ENCODE measurements around the gene PSMD5.
A peak's percentile ranks its signal among the peaks of the same experiment; 100 is the strongest.

Gene PSMD5

GRCh38 chr9:120855827-120856670 lies 13.3 kb upstream of the PSMD5 start:
- no peak for DNase-seq (ENCODE audit: low read depth in 3 of 3)

- no peak for DNase-seq (ENCODE audit: low read depth in 3 of 3)
These were observed 12.0 kb upstream of the PSMD5 start for GRCh38 chr9:120854596-120855327.

GRCh38 chr9:120853198-120853597 lies 10.5 kb upstream of the PSMD5 start:
- no peak for DNase-seq (ENCODE audit: low read depth in 3 of 3)

- no peak for DNase-seq (ENCODE audit: low read depth in 3 of 3)
These were observed 9.7 kb upstream of the PSMD5 start for GRCh38 chr9:120852240-120853010.

GRCh38 chr9:120851449-120851848 lies 8.7 kb upstream of the PSMD5 start:
- DNase-seq (ENCODE audit: low read depth in 3 of 3), result no peak

GRCh38 chr9:120850315-120850714 lies 7.6 kb upstream of the PSMD5 start:
- DNase-seq (ENCODE audit: low read depth in 3 of 3), result no peak

- no peak for DNase-seq (ENCODE audit: low read depth in 3 of 3)
These were observed 4.2 kb upstream of the PSMD5 start for GRCh38 chr9:120846906-120847305.

GRCh38 chr9:120846251-120846889 lies 3.6 kb upstream of the PSMD5 start:
- DNase-seq (ENCODE audit: low read depth in 3 of 3), result no peak

GRCh38 chr9:120845255-120845654 lies 2.5 kb upstream of the PSMD5 start:
- peak in 2 of 3 experiments; percentile 29 to 46 for DNase-seq (ENCODE audit: low read depth in 3 of 3)

- no peak for DNase-seq (ENCODE audit: low read depth in 3 of 3)
These were observed 615 bp downstream of the PSMD5 start for GRCh38 chr9:120841930-120842684.

GRCh38 chr9:120839146-120839545 lies 3.6 kb downstream of the PSMD5 start:
- DNase-seq (ENCODE audit: low read depth in 3 of 3), result no peak

GRCh38 chr9:120837921-120838320 lies 4.8 kb downstream of the PSMD5 start:
- DNase-seq (ENCODE audit: low read depth in 3 of 3), result no peak

- no peak for DNase-seq (ENCODE audit: low read depth in 3 of 3)
These were observed 9.4 kb downstream of the PSMD5 start for GRCh38 chr9:120833325-120833724.

GRCh38 chr9:120832807-120833206 lies 9.9 kb downstream of the PSMD5 start:
- no peak for DNase-seq (ENCODE audit: low read depth in 3 of 3)

GRCh38 chr9:120830865-120831264 lies 11.9 kb downstream of the PSMD5 start:
- DNase-seq (ENCODE audit: low read depth in 3 of 3), result no peak

- no peak for DNase-seq (ENCODE audit: low read depth in 3 of 3)
These were observed 12.6 kb downstream of the PSMD5 start for GRCh38 chr9:120830151-120830550.

- no peak for DNase-seq (ENCODE audit: low read depth in 3 of 3)
These were observed 13.1 kb downstream of the PSMD5 start for GRCh38 chr9:120829650-120830049.

- no peak for DNase-seq (ENCODE audit: low read depth in 3 of 3)
These were observed 22.6 kb downstream of the PSMD5 start for GRCh38 chr9:120820095-120820494.

- no peak for DNase-seq (ENCODE audit: low read depth in 3 of 3)
These were observed 24.1 kb downstream of the PSMD5 start for GRCh38 chr9:120818595-120818994.

- DNase-seq (ENCODE audit: low read depth in 3 of 3), result no peak
These were observed 27.6 kb downstream of the PSMD5 start for GRCh38 chr9:120815075-120815474.

GRCh38 chr9:120808931-120809330 lies 33.8 kb downstream of the PSMD5 start:
- DNase-seq (ENCODE audit: low read depth in 3 of 3), result no peak
